ENCODE measurements around the gene DGKB.

DNA sequence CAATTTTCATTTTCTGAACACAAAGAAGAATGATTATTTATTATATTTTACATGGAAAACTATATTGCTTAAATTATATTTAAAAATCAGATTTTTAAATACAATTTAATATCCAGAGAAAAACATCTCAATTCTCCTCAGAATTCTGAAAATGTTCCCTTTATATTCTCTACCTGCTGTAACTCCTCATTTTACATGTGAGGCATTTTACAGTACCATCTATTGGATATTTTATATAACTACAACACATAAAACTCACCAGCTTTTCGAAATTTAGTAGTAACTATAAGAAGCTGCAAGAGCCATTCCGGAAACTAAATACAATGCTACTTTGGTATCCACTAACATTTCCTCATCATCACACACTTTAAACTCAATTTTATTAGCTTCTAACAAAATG is 264.6 kb downstream of the DGKB start:
- TF ChIP-seq POLR2A (IDR thresholded peaks at IDR 0.05; ENCODE audit: low read length) (no peak), EP300 (IDR thresholded peaks at IDR 0.05) (no peak), RAD21 (conservative IDR thresholded peaks at IDR 0.05 in 1 of 2, IDR thresholded peaks at IDR 0.05 in 1 of 2) (no peak), MAZ (IDR thresholded peaks at IDR 0.05; ENCODE audit: borderline replicate concordance, low read depth, low read length) (no peak), NPAS2 (CRISPR knock-in tag; IDR thresholded peaks at IDR 0.05; ENCODE audit: borderline replicate concordance) (no peak)
- TF ChIP-seq, protein P1, sequence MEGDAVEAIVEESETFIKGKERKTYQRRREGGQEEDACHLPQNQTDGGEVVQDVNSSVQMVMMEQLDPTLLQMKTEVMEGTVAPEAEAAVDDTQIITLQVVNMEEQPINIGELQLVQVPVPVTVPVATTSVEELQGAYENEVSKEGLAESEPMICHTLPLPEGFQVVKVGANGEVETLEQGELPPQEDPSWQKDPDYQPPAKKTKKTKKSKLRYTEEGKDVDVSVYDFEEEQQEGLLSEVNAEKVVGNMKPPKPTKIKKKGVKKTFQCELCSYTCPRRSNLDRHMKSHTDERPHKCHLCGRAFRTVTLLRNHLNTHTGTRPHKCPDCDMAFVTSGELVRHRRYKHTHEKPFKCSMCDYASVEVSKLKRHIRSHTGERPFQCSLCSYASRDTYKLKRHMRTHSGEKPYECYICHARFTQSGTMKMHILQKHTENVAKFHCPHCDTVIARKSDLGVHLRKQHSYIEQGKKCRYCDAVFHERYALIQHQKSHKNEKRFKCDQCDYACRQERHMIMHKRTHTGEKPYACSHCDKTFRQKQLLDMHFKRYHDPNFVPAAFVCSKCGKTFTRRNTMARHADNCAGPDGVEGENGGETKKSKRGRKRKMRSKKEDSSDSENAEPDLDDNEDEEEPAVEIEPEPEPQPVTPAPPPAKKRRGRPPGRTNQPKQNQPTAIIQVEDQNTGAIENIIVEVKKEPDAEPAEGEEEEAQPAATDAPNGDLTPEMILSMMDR (IDR thresholded peaks at IDR 0.05): no peak
- TF ChIP-seq, protein P2, sequence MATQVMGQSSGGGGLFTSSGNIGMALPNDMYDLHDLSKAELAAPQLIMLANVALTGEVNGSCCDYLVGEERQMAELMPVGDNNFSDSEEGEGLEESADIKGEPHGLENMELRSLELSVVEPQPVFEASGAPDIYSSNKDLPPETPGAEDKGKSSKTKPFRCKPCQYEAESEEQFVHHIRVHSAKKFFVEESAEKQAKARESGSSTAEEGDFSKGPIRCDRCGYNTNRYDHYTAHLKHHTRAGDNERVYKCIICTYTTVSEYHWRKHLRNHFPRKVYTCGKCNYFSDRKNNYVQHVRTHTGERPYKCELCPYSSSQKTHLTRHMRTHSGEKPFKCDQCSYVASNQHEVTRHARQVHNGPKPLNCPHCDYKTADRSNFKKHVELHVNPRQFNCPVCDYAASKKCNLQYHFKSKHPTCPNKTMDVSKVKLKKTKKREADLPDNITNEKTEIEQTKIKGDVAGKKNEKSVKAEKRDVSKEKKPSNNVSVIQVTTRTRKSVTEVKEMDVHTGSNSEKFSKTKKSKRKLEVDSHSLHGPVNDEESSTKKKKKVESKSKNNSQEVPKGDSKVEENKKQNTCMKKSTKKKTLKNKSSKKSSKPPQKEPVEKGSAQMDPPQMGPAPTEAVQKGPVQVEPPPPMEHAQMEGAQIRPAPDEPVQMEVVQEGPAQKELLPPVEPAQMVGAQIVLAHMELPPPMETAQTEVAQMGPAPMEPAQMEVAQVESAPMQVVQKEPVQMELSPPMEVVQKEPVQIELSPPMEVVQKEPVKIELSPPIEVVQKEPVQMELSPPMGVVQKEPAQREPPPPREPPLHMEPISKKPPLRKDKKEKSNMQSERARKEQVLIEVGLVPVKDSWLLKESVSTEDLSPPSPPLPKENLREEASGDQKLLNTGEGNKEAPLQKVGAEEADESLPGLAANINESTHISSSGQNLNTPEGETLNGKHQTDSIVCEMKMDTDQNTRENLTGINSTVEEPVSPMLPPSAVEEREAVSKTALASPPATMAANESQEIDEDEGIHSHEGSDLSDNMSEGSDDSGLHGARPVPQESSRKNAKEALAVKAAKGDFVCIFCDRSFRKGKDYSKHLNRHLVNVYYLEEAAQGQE (IDR thresholded peaks at IDR 0.05): no peak
- TF ChIP-seq, protein P3, sequence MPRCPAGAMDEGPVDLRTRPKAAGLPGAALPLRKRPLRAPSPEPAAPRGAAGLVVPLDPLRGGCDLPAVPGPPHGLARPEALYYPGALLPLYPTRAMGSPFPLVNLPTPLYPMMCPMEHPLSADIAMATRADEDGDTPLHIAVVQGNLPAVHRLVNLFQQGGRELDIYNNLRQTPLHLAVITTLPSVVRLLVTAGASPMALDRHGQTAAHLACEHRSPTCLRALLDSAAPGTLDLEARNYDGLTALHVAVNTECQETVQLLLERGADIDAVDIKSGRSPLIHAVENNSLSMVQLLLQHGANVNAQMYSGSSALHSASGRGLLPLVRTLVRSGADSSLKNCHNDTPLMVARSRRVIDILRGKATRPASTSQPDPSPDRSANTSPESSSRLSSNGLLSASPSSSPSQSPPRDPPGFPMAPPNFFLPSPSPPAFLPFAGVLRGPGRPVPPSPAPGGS (IDR thresholded peaks at IDR 0.05): no peak

Data from A549 (cell line).